K562 (cell line): Measurements from ENCODE around the gene ADORA2A. TPM values are rescaled to one million over a fixed set of nuclear protein-coding genes. Genes with fewer than 3 reads are reported as not detected.

Experiments used
- ATAC-seq: fragments of 200-7000 bp; cut with Tn5 transposase; 3 replicates; pipeline ENCODE4 v1.9.1; 2020; ENCODE audit warnings: moderate library complexity
- BruUV-seq: library from RNA; stranded (reverse); fragments of 400-500 nt; replicated peaks from 2 replicates; lab custom pipeline; 2021; lab: Mats Ljungman, UMichigan
- CTCF ChIA-PET: fragments of 300-600 bp; formaldehyde crosslinking; extraction: SDS; loops from one replicate; lab custom pipeline; 2021; ENCODE audit warnings: low intra/inter-chr PET ratio; lab: Yijun Ruan, JAX
- POLR2A ChIA-PET: fragments of 300-600, 350-650 bp; sonication (Branson Sonifier 250); formaldehyde crosslinking; extraction: SDS; loops from one replicate; lab custom pipeline; 2021; ENCODE audit warnings: antibody characterized with exemption, inconsistent platforms; lab: Yijun Ruan, JAX
- DNase-seq, 4 experiments: peaks; one replicate each; pipeline versions ENCODE4 v3.0.0 to v3.0.0-alpha.2; 2011 to 2018; ENCODE audit warnings: low spot score in 3 of 4, mixed read lengths in 3 of 4; ENCODE audit errors: extremely low read depth in 1 of 4
- FAIRE-seq: peaks from 2 replicates; lab custom pipeline; 2011; peaks lifted over from hg19 to GRCh38; lab: Jason Lieb, UNC
- H2AFZ ChIP-seq: 2 replicates; pipeline ENCODE4 v1.6.0; 2011; ENCODE audit warnings: low read depth, low read length, control low read depth, inconsistent platforms
- H3K27ac ChIP-seq: fragments of 200-600 bp; 3 replicates; pipeline ENCODE4 v1.8.0; 2011; ENCODE audit warnings: low read depth, mild to moderate bottlenecking, control low read depth, inconsistent platforms, low read length, moderate library complexity, mixed read lengths; ENCODE audit errors: extremely low read depth
- H3K27me3 ChIP-seq, 2 experiments: fragments of 300-600 bp in 1 of 2; 2 replicates in 1 of 2; 3 replicates in 1 of 2; pipeline versions ENCODE4 v1.6.0 to v1.8.0; 2011; ENCODE audit warnings: inconsistent platforms in 2 of 2, low read length in 2 of 2, mild to moderate bottlenecking in 1 of 2, mixed read lengths in 1 of 2, moderate library complexity in 1 of 2; ENCODE audit not compliant: control insufficient read depth in 2 of 2, insufficient read depth in 2 of 2
- H3K36me3 ChIP-seq: fragments of 300-600 bp; 3 replicates; pipeline ENCODE4 v1.8.0; 2011; ENCODE audit warnings: mild to moderate bottlenecking, low read length, inconsistent platforms; ENCODE audit not compliant: control insufficient read depth, insufficient read depth
- H3K4me1 ChIP-seq, 2 experiments: fragments of 200-600 bp in 1 of 2; replicated peaks in 1 of 2; 2 replicates in 1 of 2; 3 replicates in 1 of 2; pipeline versions ENCODE4 v1.5.1 to v1.8.0; 2011; ENCODE audit warnings: inconsistent platforms in 2 of 2, low read length in 2 of 2, mild to moderate bottlenecking in 1 of 2, mixed read lengths in 1 of 2, moderate library complexity in 1 of 2; ENCODE audit not compliant: control insufficient read depth in 2 of 2, insufficient read depth in 2 of 2
- H3K4me2 ChIP-seq: 2 replicates; pipeline ENCODE4 v1.6.1; 2011; ENCODE audit warnings: low read length, control low read depth, inconsistent platforms, mixed read lengths; ENCODE audit not compliant: insufficient read depth
- H3K4me3 ChIP-seq: fragments of 200-600 bp; sonication (generic), shearing (Covaris generic); 2 replicates; pipeline ENCODE4 v1.5.1; 2016; ENCODE audit warnings: control low read depth, inconsistent platforms
- H3K79me2 ChIP-seq: fragments of 200-600 bp; 3 replicates; pipeline ENCODE4 v1.8.0; 2011; ENCODE audit warnings: low read length, inconsistent platforms; ENCODE audit not compliant: control insufficient read depth, insufficient read depth
- H3K9ac ChIP-seq, 2 experiments: 2 replicates each; pipeline versions ENCODE4 v1.6.0 to v1.6.1; 2011; ENCODE audit warnings: low read depth in 2 of 2, low read length in 2 of 2, control low read depth in 1 of 2, inconsistent platforms in 1 of 2, mild to moderate bottlenecking in 1 of 2, mixed read lengths in 1 of 2; ENCODE audit not compliant: insufficient read depth in 1 of 2
- H3K9me1 ChIP-seq: one replicate; pipeline ENCODE4 v1.6.0; 2011; ENCODE audit warnings: inconsistent platforms, mild to moderate bottlenecking, low read length, moderate library complexity; ENCODE audit not compliant: control insufficient read depth, insufficient read depth
- H3K9me3 ChIP-seq: replicated peaks from 2 replicates; pipeline ENCODE4 v1.5.1; 2011; ENCODE audit warnings: low read depth, low read length, inconsistent platforms; ENCODE audit not compliant: control insufficient read depth, insufficient read depth
- H4K20me1 ChIP-seq: replicated peaks from 2 replicates; pipeline ENCODE4 v1.6.1; 2011; ENCODE audit warnings: low read length, inconsistent platforms, mixed read lengths; ENCODE audit not compliant: control insufficient read depth, insufficient read depth
- BRD4 ChIP-seq: fragments of 200-600 bp; sonication (generic); IDR thresholded peaks from 2 replicates; pipeline ENCODE4 v1.6.1; 2017; ENCODE audit warnings: inconsistent platforms
- CBX1 ChIP-seq: sonication (generic); IDR thresholded peaks from 2 replicates; pipeline ENCODE4 v1.6.1; 2016; ENCODE audit warnings: antibody characterized with exemption, low read depth, mild to moderate bottlenecking
- CHD1 ChIP-seq: fragments of 200-600 bp; sonication (generic); IDR thresholded peaks from one replicate; pipeline ENCODE4 v1.6.1; 2012; ENCODE audit warnings: mild to moderate bottlenecking, moderate library complexity, low read length, inconsistent platforms
- ELK1 ChIP-seq: sonication (generic); formaldehyde crosslinking; IDR thresholded peaks from 2 replicates; pipeline ENCODE4 v1.8.1; 2022; ENCODE audit warnings: missing genetic modification reagents
- GTF2B ChIP-seq: IDR thresholded peaks from 2 replicates; pipeline ENCODE4 v1.6.1; 2011; ENCODE audit not compliant: insufficient read length; ENCODE audit errors: extremely low read depth
- MXD1 ChIP-seq: fragments of 250-450 bp; sonication (Bioruptor Pico); IDR thresholded peaks from 2 replicates; pipeline ENCODE4 v1.8.0; 2021; ENCODE audit warnings: borderline replicate concordance, mild to moderate bottlenecking, moderate library complexity; ENCODE audit not compliant: poor library complexity, severe bottlenecking
- RBM22 ChIP-seq: fragments of 200-400 bp; formaldehyde crosslinking; IDR thresholded peaks from 2 replicates; pipeline ENCODE4 v1.6.1; 2018; ENCODE audit warnings: low read length, low read depth; ENCODE audit not compliant: poor library complexity, severe bottlenecking
- SAP30 ChIP-seq: fragments of 200-600 bp; sonication (generic); IDR thresholded peaks from 2 replicates; pipeline ENCODE4 v1.6.1; 2012; ENCODE audit warnings: borderline replicate concordance, low read depth, mild to moderate bottlenecking, moderate library complexity, low read length, control low read depth, inconsistent platforms; ENCODE audit not compliant: insufficient read depth, poor library complexity, severe bottlenecking
- SP1 ChIP-seq: sonication (generic); formaldehyde crosslinking; IDR thresholded peaks from 2 replicates; pipeline ENCODE4 v1.8.1; 2022; ENCODE audit warnings: mild to moderate bottlenecking, missing genetic modification reagents
- SUPT5H ChIP-seq: fragments of 450-650 bp; IDR thresholded peaks from 2 replicates; pipeline ENCODE4 v1.6.1; 2016
- TFE3 ChIP-seq: fragments of 450-650 bp; formaldehyde crosslinking; IDR thresholded peaks from 2 replicates; pipeline ENCODE4 v1.4.0; 2020; ENCODE audit warnings: mild to moderate bottlenecking, mixed read lengths
- ZMIZ1 ChIP-seq, 2 experiments: fragments of 150-350 bp in 1 of 2; IDR thresholded peaks; 2 replicates each; pipeline ENCODE4 v1.6.1; 2012 to 2016; ENCODE audit warnings: low read depth in 2 of 2, low read length in 2 of 2, mild to moderate bottlenecking in 1 of 2, moderate library complexity in 1 of 2
- ZNF3 ChIP-seq: fragments of 250-450 bp; sonication (Bioruptor Pico); IDR thresholded peaks from 2 replicates; pipeline ENCODE4 v1.5.0; 2021; ENCODE audit warnings: mild to moderate bottlenecking, moderate library complexity
- ZNF79 ChIP-seq: fragments of 250-450 bp; sonication (Bioruptor Pico); IDR thresholded peaks from 2 replicates; pipeline ENCODE4 v1.4.0; 2020; ENCODE audit warnings: low read depth, mild to moderate bottlenecking, moderate library complexity
- WGBS: fragments of 100-300 bp; shearing (Covaris generic); methylation state at CpG from one replicate; pipeline ENCODE4 v1.1.6; 2016; ENCODE audit warnings: low coverage, mixed read lengths; ENCODE audit not compliant: insufficient coverage; ENCODE audit errors: missing lambda C conversion rate; 5-methylcytosine and 5-hydroxymethylcytosine counted together
- in situ Hi-C: fragments of 300-500 bp; cut with MboI; formaldehyde crosslinking; loops from 4 replicates; pipeline ENCODE4 v1.15.0; 2018; ENCODE audit warnings: inconsistent platforms, mixed read lengths
- intact Hi-C: fragments of 100-400 bp; cut with micrococcal nuclease; formaldehyde crosslinking; loops from 2 replicates; pipeline ENCODE4 v1.14.2; 2022
- polyA plus RNA-seq, 8 experiments: library from polyadenylated mRNA; depleted of rRNA in 4 of 8; stranded (reverse) in 5 of 8; unstranded in 3 of 8; fragments of >200 nt; fragmentation: Nextera tagmentation in 2 of 8; fragmentation: Illumina TruSeq in 1 of 8; extraction: Ambion mirVana in 2 of 8; extraction: Trizol in 1 of 8; gene quantifications; 2 replicates each; pipeline versions ENCODE4 v1.2.1 to v1.2.3, GENCODE V29; 2011 to 2014; ENCODE audit warnings: inconsistent platforms in 1 of 8, missing spikeins in 1 of 8
- total RNA-seq, 7 experiments: library from RNA; depleted of rRNA in 6 of 7; stranded (reverse); fragments of >200 nt in 6 of 7; fragmentation: Illumina TruSeq in 2 of 7; extraction: Trizol in 2 of 7; gene quantifications; 2 replicates each; pipeline versions ENCODE4 v1.2.1 to v1.2.3, GENCODE V29; 2011 to 2021; ENCODE audit warnings: low replicate concordance in 1 of 7

The ADORA2A gene
- total and polyA plus RNA-seq, 9 of the 15 experiments (the other 6 are each of a cell fraction or from before 2014, with no cell fraction given) = 0.15 to 2.1 (median 0.66) TPM; not detected in 2

- no peak overlapping the region for H3K4me3 ChIP-seq
- no peaks in the 10 kb centered on the region for H3K79me2 ChIP-seq
- no peak overlapping the region for H3K9ac ChIP-seq
- WGBS = 86% methylated on average over 6 of the region's 9 CpGs
- ATAC-seq = no peak
- H3K27me3 ChIP-seq = no peaks in the 10 kb centered on the region
- H3K4me2 ChIP-seq = no peak overlapping the region
- peaks cover 24% of the 10 kb centered on the region; the same call in 1 of the 3 replicates for H3K36me3 ChIP-seq
- no peak for DNase-seq
- in situ Hi-C loops = loop anchor here (10.0 kb wide), 1 partner anchor 365 kb away; the partner anchor contains the start of gene PIWIL3
- ChIA-PET POLR2A (interaction anchor here (0.7 kb wide), 1 partner anchor 78 kb away, joined by 3 read pairs; no protein-coding TSS in a partner anchor), CTCF (no interaction called here)
- no peaks in the 10 kb centered on the region; the same call in 1 of the 2 replicates for H4K20me1 ChIP-seq
- no peaks in the 10 kb centered on the region for H3K9me1 ChIP-seq
- peaks cover 10 to 16% of the 10 kb centered on the region in 2 experiments; a peak in 4 of 5 replicates for H3K4me1 ChIP-seq
- no peak for FAIRE-seq
- BruUV-seq = no TSS peak
- no peak overlapping the region for H2AFZ ChIP-seq
- no peaks in the 10 kb centered on the region for H3K9me3 ChIP-seq
- intact Hi-C loops = no loop called here
- no peak overlapping the region for H3K27ac ChIP-seq
- TF ChIP-seq GTF2B (no peak), SAP30 (no peak), BRD4 (no peak), RBM22 (no peak), ELK1 (CRISPR knock-in tag) (no peak), SP1 (CRISPR knock-in tag) (no peak), TFE3 (CRISPR knock-in tag) (no peak), ZNF79 (CRISPR knock-in tag) (no peak), MXD1 (CRISPR knock-in tag) (no peak), ZNF3 (CRISPR knock-in tag) (no peak), ZMIZ1 (IDR thresholded peaks at IDR 0.05; ENCODE audit: low read depth in 2 of 2, low read length in 2 of 2) (no peak), CHD1 (no peak), CBX1 (no peak), SUPT5H (no peak)
Measured at GRCh38 chr22:24409707-24410106, 17.7 kb upstream of the ADORA2A start.
